ENCODE results near the gene C4BPB. TPM values are rescaled to one million over a fixed set of nuclear protein-coding genes. Genes with fewer than 3 reads are reported as not detected.

Gene C4BPB
- total RNA-seq, 1 donor from 2014 or later, result not detected

- Histone ChIP-seq H3K4me1 (peaks cover 5% of the 10 kb centered on the region), H3K36me3 (no peaks in the 10 kb centered on the region), H3K27ac (no peak overlapping the region), H3K27me3 (no peaks in the 10 kb centered on the region), H3K4me3 (no peak overlapping the region), H3K9me3 (no peaks in the 10 kb centered on the region)
- TF ChIP-seq POLR2AphosphoS5 (IDR thresholded peaks at IDR 0.05; ENCODE audit: insufficient read depth in 1 of 2, low read depth in 1 of 2) (no peak), POLR2A (IDR thresholded peaks at IDR 0.05) (no peak), CTCF (IDR thresholded peaks at IDR 0.05) (no peak)
- DNase-seq (ENCODE audit: extremely low spot score in 2 of 2), result no peak
- intact Hi-C loops (cut with DNase I), result loop anchor here (10.0 kb wide), 1 partner anchor 307 kb away; no protein-coding TSS in a partner anchor
These were observed 499 bp upstream of the C4BPB start for GRCh38 chr1:207088161-207088560.

- no peak overlapping the region for H3K27ac ChIP-seq
- no peaks in the 10 kb centered on the region for H3K9me3 ChIP-seq
- H3K4me1 ChIP-seq, result peaks cover 2% of the 10 kb centered on the region
- intact Hi-C loops (cut with DNase I), result loop anchor here (10.0 kb wide), 1 partner anchor 305 kb away; no protein-coding TSS in a partner anchor
- no peaks in the 10 kb centered on the region for H3K27me3 ChIP-seq
- DNase-seq (ENCODE audit: extremely low spot score in 2 of 2), result no peak
- no peaks in the 10 kb centered on the region for H3K36me3 ChIP-seq
- H3K4me3 ChIP-seq, result no peak overlapping the region
- TF ChIP-seq CTCF (IDR thresholded peaks at IDR 0.05), result no peak
These were observed 1.1 kb downstream of the C4BPB start for GRCh38 chr1:207089627-207090355.

GRCh38 chr1:207091200-207091908 is 2.7 kb downstream of the C4BPB start:
- no peak overlapping the region for H3K4me3 ChIP-seq

GRCh38 chr1:207093944-207094343 is 5.3 kb downstream of the C4BPB start:
- TF ChIP-seq POLR2AphosphoS5 (IDR thresholded peaks at IDR 0.05; ENCODE audit: insufficient read depth in 1 of 2, low read depth in 1 of 2), result no peak
- TF ChIP-seq POLR2A (IDR thresholded peaks at IDR 0.05), result no peak
- intact Hi-C loops (cut with DNase I), result no loop called here
- no peaks in the 10 kb centered on the region for H3K36me3 ChIP-seq
- no peak overlapping the region for H3K4me3 ChIP-seq
- no peaks in the 10 kb centered on the region for H3K9me3 ChIP-seq
- H3K27ac ChIP-seq, result no peak overlapping the region
- no peaks in the 10 kb centered on the region for H3K27me3 ChIP-seq
- H3K4me1 ChIP-seq, result no peaks in the 10 kb centered on the region
- no peak for DNase-seq (ENCODE audit: extremely low spot score in 2 of 2)

More at GRCh38 chr1:207091200-207091908, 2.7 kb downstream of the C4BPB start:
- no peak overlapping the region for H3K27ac ChIP-seq
- H3K36me3 ChIP-seq, result no peaks in the 10 kb centered on the region
- no peak for TF ChIP-seq CTCF (IDR thresholded peaks at IDR 0.05)
- no peak for TF ChIP-seq POLR2A (IDR thresholded peaks at IDR 0.05)
- no peak for TF ChIP-seq POLR2AphosphoS5 (IDR thresholded peaks at IDR 0.05; ENCODE audit: insufficient read depth in 1 of 2, low read depth in 1 of 2)
- H3K9me3 ChIP-seq, result no peaks in the 10 kb centered on the region
- intact Hi-C loops (cut with DNase I), result no loop called here
- DNase-seq (ENCODE audit: extremely low spot score in 2 of 2), result no peak
- no peaks in the 10 kb centered on the region for H3K4me1 ChIP-seq
- no peaks in the 10 kb centered on the region for H3K27me3 ChIP-seq

- no peaks in the 10 kb centered on the region for H3K27me3 ChIP-seq
- H3K4me3 ChIP-seq, result no peak overlapping the region
- DNase-seq (ENCODE audit: extremely low spot score in 2 of 2), result no peak
- no peaks in the 10 kb centered on the region for H3K36me3 ChIP-seq
- no peaks in the 10 kb centered on the region for H3K9me3 ChIP-seq
- H3K27ac ChIP-seq, result no peak overlapping the region
- TF ChIP-seq CTCF (IDR thresholded peaks at IDR 0.05) (no peak), POLR2AphosphoS5 (IDR thresholded peaks at IDR 0.05; ENCODE audit: insufficient read depth in 1 of 2, low read depth in 1 of 2) (no peak), POLR2A (IDR thresholded peaks at IDR 0.05) (no peak)
- no peaks in the 10 kb centered on the region for H3K4me1 ChIP-seq
- intact Hi-C loops (cut with DNase I), result no loop called here
These were observed 9.2 kb downstream of the C4BPB start for GRCh38 chr1:207097871-207098324.
